Endothelial cell of umbilical vein (primary cell): ENCODE measurements around the gene NUP58. TPM values are rescaled to one million over a fixed set of nuclear protein-coding genes. Genes with fewer than 3 reads are reported as not detected.

ENCODE experiments used
- BruUV-seq: library from RNA; stranded (reverse); fragments of 400-500 nt; replicated peaks from 2 replicates; lab custom pipeline; 2021; lab: Mats Ljungman, UMichigan
- CTCF ChIA-PET: fragments of 300-600, 350-600 bp; sonication (Branson Sonifier 250); formaldehyde crosslinking; loops from one replicate; lab custom pipeline; 2021; ENCODE audit warnings: antibody characterized with exemption, inconsistent platforms; lab: Charles Lee
- POLR2A ChIA-PET: fragments of 300-600, 350-600 bp; sonication (Branson Sonifier 250); formaldehyde crosslinking; loops from one replicate; lab custom pipeline; 2021; ENCODE audit warnings: antibody characterized with exemption, inconsistent platforms; lab: Charles Lee
- DNase-seq: peaks from one replicate; pipeline ENCODE4 v3.0.0-alpha.2; 2011; ENCODE audit warnings: low read depth, low spot score
- FAIRE-seq: peaks from 2 replicates; lab custom pipeline; 2011; peaks lifted over from hg19 to GRCh38; lab: Jason Lieb, UNC
- H2AFZ ChIP-seq: 2 replicates; pipeline ENCODE4 v1.6.0; 2012; ENCODE audit warnings: low read depth, low read length, control low read depth, inconsistent platforms
- H3K27ac ChIP-seq: 2 replicates; pipeline ENCODE4 v1.5.1; 2011; ENCODE audit warnings: low read depth, mild to moderate bottlenecking, control low read depth, low read length, moderate library complexity; ENCODE audit not compliant: insufficient read depth
- H3K27me3 ChIP-seq, 2 experiments: 2 replicates each; pipeline versions ENCODE4 v1.6.0 to v1.6.1; 2011; ENCODE audit warnings: low read length in 2 of 2, mixed read lengths in 1 of 2; ENCODE audit not compliant: control insufficient read depth in 2 of 2, insufficient read depth in 2 of 2
- H3K36me3 ChIP-seq, 2 experiments: 2 replicates in 1 of 2; 3 replicates in 1 of 2; pipeline ENCODE4 v1.5.1; 2011; ENCODE audit warnings: low read length in 2 of 2, mild to moderate bottlenecking in 1 of 2, moderate library complexity in 1 of 2; ENCODE audit not compliant: control insufficient read depth in 2 of 2, insufficient read depth in 2 of 2; ENCODE audit errors: extremely low read depth in 1 of 2
- H3K4me1 ChIP-seq: 3 replicates; pipeline ENCODE4 v1.5.1; 2011; ENCODE audit warnings: mild to moderate bottlenecking, low read length; ENCODE audit not compliant: control insufficient read depth, insufficient read depth; ENCODE audit errors: extremely low read depth
- H3K4me2 ChIP-seq: 2 replicates; pipeline ENCODE4 v1.6.1; 2011; ENCODE audit warnings: low read length, control low read depth, mixed read lengths; ENCODE audit not compliant: insufficient read depth
- H3K4me3 ChIP-seq, 3 experiments: fragments of 200-600 bp in 1 of 3; sonication (generic), shearing (Covaris generic) in 1 of 3; replicated peaks in 1 of 3; 2 replicates each; pipeline ENCODE4 v1.5.1; 2011 to 2016; ENCODE audit warnings: control low read depth in 3 of 3, low read length in 3 of 3, mild to moderate bottlenecking in 2 of 3, inconsistent platforms in 1 of 3, low read depth in 1 of 3, moderate library complexity in 1 of 3; ENCODE audit not compliant: insufficient read depth in 1 of 3
- H3K79me2 ChIP-seq: 2 replicates; pipeline ENCODE4 v1.6.0; 2012; ENCODE audit warnings: low read length, inconsistent platforms; ENCODE audit not compliant: control insufficient read depth, insufficient read depth
- H3K9ac ChIP-seq: replicated peaks from 2 replicates; pipeline ENCODE3; 2011; ENCODE audit warnings: low read length, control low read depth; ENCODE audit not compliant: insufficient read depth; ENCODE audit errors: extremely low read depth
- H3K9me1 ChIP-seq: replicated peaks from 3 replicates; pipeline ENCODE4 v1.6.0; 2011; ENCODE audit warnings: mild to moderate bottlenecking, low read length; ENCODE audit not compliant: control insufficient read depth, insufficient read depth; ENCODE audit errors: extremely low read depth
- H3K9me3 ChIP-seq: replicated peaks from 2 replicates; pipeline ENCODE4 v1.5.1; 2012; ENCODE audit warnings: low read length, inconsistent platforms; ENCODE audit not compliant: control insufficient read depth, insufficient read depth
- H4K20me1 ChIP-seq: replicated peaks from 2 replicates; pipeline ENCODE3; 2011; ENCODE audit warnings: mild to moderate bottlenecking, low read length; ENCODE audit not compliant: control insufficient read depth, insufficient read depth; ENCODE audit errors: extremely low read depth
- CTCF ChIP-seq, 2 donors: IDR thresholded peaks; 1 replicate in 1 of 2; 2 replicates in 1 of 2; pipeline ENCODE4 v1.5.1; 2011; ENCODE audit warnings: low read length in 2 of 2, mild to moderate bottlenecking in 2 of 2, moderate library complexity in 2 of 2, control low read depth in 1 of 2, inconsistent platforms in 1 of 2, low read depth in 1 of 2; ENCODE audit not compliant: insufficient read depth in 1 of 2; ENCODE audit errors: extremely low read depth in 1 of 2
- EZH2 ChIP-seq: IDR thresholded peaks from 2 replicates; pipeline ENCODE4 v1.6.1; 2012; ENCODE audit warnings: borderline replicate concordance, low read depth, mild to moderate bottlenecking, moderate library complexity, low read length, inconsistent platforms; ENCODE audit not compliant: severe bottlenecking
- FOS ChIP-seq: IDR thresholded peaks from 2 replicates; pipeline ENCODE4 v1.6.1; 2011; ENCODE audit warnings: mild to moderate bottlenecking, low read length, moderate library complexity, borderline replicate concordance; ENCODE audit not compliant: insufficient read depth
- GATA2 ChIP-seq: IDR thresholded peaks from 2 replicates; pipeline ENCODE4 v1.7.0; 2011; ENCODE audit warnings: low read depth, mild to moderate bottlenecking, moderate library complexity, mixed read lengths, low read length; ENCODE audit not compliant: insufficient read length, insufficient read depth
- JUN ChIP-seq: IDR thresholded peaks from 2 replicates; pipeline ENCODE4 v1.6.1; 2011; ENCODE audit warnings: borderline replicate concordance, low read depth; ENCODE audit not compliant: insufficient read length, insufficient read depth
- MAX ChIP-seq: IDR thresholded peaks from 2 replicates; pipeline ENCODE4 v1.6.1; 2011; ENCODE audit not compliant: insufficient read depth, insufficient read length
- MYC ChIP-seq: IDR thresholded peaks from one replicate; pipeline ENCODE4 v1.6.1; 2011; ENCODE audit warnings: mild to moderate bottlenecking, low read depth, low read length
- POLR2A ChIP-seq: IDR thresholded peaks from 2 replicates; pipeline ENCODE4 v1.6.1; 2012; ENCODE audit warnings: low read depth, mild to moderate bottlenecking, control low read depth, low read length
- POLR2AphosphoS5 ChIP-seq: IDR thresholded peaks from 2 replicates; pipeline ENCODE4 v1.6.1; 2012; ENCODE audit warnings: low read depth, mild to moderate bottlenecking, control low read depth, low read length, moderate library complexity; ENCODE audit not compliant: insufficient read depth
- dilution Hi-C: fragments of 300-500 bp; cut with MboI; formaldehyde crosslinking; loops from one replicate; pipeline ENCODE4 v1.15.0; 2019; ENCODE audit warnings: low sequenced_read_pairs; ENCODE audit not compliant: extremely low pct_ligation_motif_present
- intact Hi-C: fragments of 100-400 bp; cut with micrococcal nuclease; formaldehyde crosslinking; loops from one replicate; pipeline ENCODE4 v1.10.0; 2022
- polyA plus RNA-seq, 4 experiments: library from polyadenylated mRNA; depleted of rRNA in 3 of 4; stranded (reverse) in 3 of 4; unstranded in 1 of 4; fragments of >200 nt; gene quantifications; 2 replicates each; pipeline versions ENCODE4 v1.2.1 to v1.2.3, GENCODE V29; 2011 to 2012; ENCODE audit warnings: missing spikeins in 1 of 4
- total RNA-seq: library from RNA; stranded (reverse); gene quantifications from 2 replicates; pipeline ENCODE4 v1.2.3, GENCODE V29; 2021

Gene NUP58
- total and polyA plus RNA-seq, 2 donors (not counting 3 experiments of a cell fraction or from before 2014, with no cell fraction given), result 28.5 to 49.6 TPM

- H2AFZ ChIP-seq, result no peak overlapping the region
- BruUV-seq, result no TSS peak
- H3K79me2 ChIP-seq, result peaks cover 96% of the 10 kb centered on the region
- intact Hi-C loops (no loop called here), dilution Hi-C loops (no loop called here)
- no peaks in the 10 kb centered on the region for H3K36me3 ChIP-seq
- no peak overlapping the region for H3K4me2 ChIP-seq
- FAIRE-seq (no peak), DNase-seq (no peak)
- no peak overlapping the region for H3K27ac ChIP-seq
- no peak overlapping the region for H3K9ac ChIP-seq
- H3K4me3 ChIP-seq, result no peak overlapping the region
- ChIA-PET CTCF (no interaction called here), POLR2A (no interaction called here)
- no peaks in the 10 kb centered on the region for H3K9me3 ChIP-seq
- peaks cover 5% of the 10 kb centered on the region for H4K20me1 ChIP-seq
- no peaks in the 10 kb centered on the region for H3K27me3 ChIP-seq
- H3K4me1 ChIP-seq, result peaks cover 11% of the 10 kb centered on the region
- no peak for TF ChIP-seq POLR2AphosphoS5
- TF ChIP-seq EZH2, result no peak
- TF ChIP-seq GATA2, result no peak
- no peak for TF ChIP-seq POLR2A
- H3K9me1 ChIP-seq, result no peaks in the 10 kb centered on the region
Observed at GRCh38 chr13:25281193-25281934, 20.1 kb upstream of the NUP58 start.

- H3K4me1 ChIP-seq, result peaks cover 11% of the 10 kb centered on the region
- H3K27me3 ChIP-seq, result no peaks in the 10 kb centered on the region
- peaks cover 96% of the 10 kb centered on the region for H3K79me2 ChIP-seq
- ChIA-PET POLR2A (no interaction called here), CTCF (no interaction called here)
- dilution Hi-C loops (no loop called here), intact Hi-C loops (no loop called here)
- no peaks in the 10 kb centered on the region for H3K9me3 ChIP-seq
- no peak overlapping the region for H3K9ac ChIP-seq
- no peak overlapping the region for H3K4me3 ChIP-seq
- no peak overlapping the region for H3K4me2 ChIP-seq
- no peak overlapping the region for H3K27ac ChIP-seq
- no peak overlapping the region for H2AFZ ChIP-seq
- TF ChIP-seq CTCF (IDR thresholded peaks at IDR 0.05; ENCODE audit: extremely low read depth in 1 of 2, insufficient read depth in 1 of 2, low read depth in 1 of 2, low read length in 2 of 2), result no peak
- TF ChIP-seq GATA2, result no peak
- no peak for TF ChIP-seq POLR2A
- no peak for TF ChIP-seq FOS
- TF ChIP-seq MYC, result no peak
- TF ChIP-seq MAX, result no peak
- no peak for TF ChIP-seq JUN
- no peak for TF ChIP-seq EZH2
- no peak for TF ChIP-seq POLR2AphosphoS5
- FAIRE-seq (no peak), DNase-seq (no peak)
- BruUV-seq, result no TSS peak
- peaks cover 5% of the 10 kb centered on the region for H4K20me1 ChIP-seq
- H3K36me3 ChIP-seq, result no peaks in the 10 kb centered on the region
- no peaks in the 10 kb centered on the region for H3K9me1 ChIP-seq
Observed at GRCh38 chr13:25281935-25282332, 19.5 kb upstream of the NUP58 start.
